Activated T-cell treated with anti-CD3 and anti-CD28 coated beads, Interleukin-2, amount 50 U/mL, for 72 hours (primary cell): ENCODE results near the gene ZNF618. TPM values are rescaled to one million over a fixed set of nuclear protein-coding genes. Genes with fewer than 3 reads are reported as not detected.
"Not testable (repeated sequence)": the region's sequence is repeated elsewhere in the genome, so short reads cannot be mapped to it uniquely, and the experiment has no call there.

ENCODE experiments used
- ATAC-seq, 2 donors: fragments of 150-1000 bp; cut with Tn5 transposase; replicated peaks in 1 of 2; 2 replicates each; pipeline ENCODE4 v1.10.0; 2021; ENCODE audit warnings: moderate library complexity in 2 of 2, mild to moderate bottlenecking in 1 of 2
- DNase-seq, 2 donors: peaks; one replicate each; pipeline ENCODE4 v3.0.0; 2021 to 2022; ENCODE audit warnings: mixed read lengths in 1 of 2
- H3K27ac Mint-ChIP-seq: one replicate; pipeline ENCODE4 v1.8.0; 2022; ENCODE audit warnings: mild to moderate bottlenecking, moderate library complexity, mixed read lengths
- H3K27me3 Mint-ChIP-seq: one replicate; pipeline ENCODE4 v1.8.0; 2022; ENCODE audit warnings: low read depth, mixed read lengths
- H3K36me3 Mint-ChIP-seq, 2 donors: one replicate each; pipeline ENCODE4 v1.8.0; 2022; ENCODE audit warnings: mixed read lengths in 2 of 2, mild to moderate bottlenecking in 1 of 2; ENCODE audit not compliant: insufficient read depth in 2 of 2
- H3K4me1 Mint-ChIP-seq: one replicate; pipeline ENCODE4 v1.8.0; 2022; ENCODE audit warnings: low read depth, mixed read lengths
- H3K4me3 Mint-ChIP-seq, 2 donors: one replicate each; pipeline ENCODE4 v1.8.0; 2022; ENCODE audit warnings: mild to moderate bottlenecking in 2 of 2, mixed read lengths in 2 of 2, moderate library complexity in 2 of 2
- H3K9me3 Mint-ChIP-seq, 2 donors: one replicate each; pipeline ENCODE4 v1.8.0; 2022; ENCODE audit warnings: mixed read lengths in 2 of 2
- total RNA-seq, 2 donors: library from RNA; stranded (reverse); gene quantifications; one replicate each; pipeline ENCODE4 v1.2.3, GENCODE V29; 2022

Gene ZNF618
- total RNA-seq, 2 donors from 2014 or later: 0.23 to 0.62 TPM

- peaks cover 9% of the 10 kb centered on the region for H3K27me3 Mint-ChIP-seq
- H3K9me3 Mint-ChIP-seq: no peaks in the 10 kb centered on the region
- DNase-seq (no peak), ATAC-seq (no peak)
- no peaks in the 10 kb centered on the region for H3K36me3 Mint-ChIP-seq
- no peak overlapping the region for H3K27ac Mint-ChIP-seq
- H3K4me1 Mint-ChIP-seq: no peaks in the 10 kb centered on the region
- no peak overlapping the region for H3K4me3 Mint-ChIP-seq
Observed at GRCh38 chr9:114081441-114082016, 205.4 kb downstream of the ZNF618 start.

- no peaks in the 10 kb centered on the region for H3K9me3 Mint-ChIP-seq
- no peaks in the 10 kb centered on the region for H3K4me1 Mint-ChIP-seq
- DNase-seq (peak; percentile 81 to 86), ATAC-seq (peak; percentile 81 to 92)
- no peak overlapping the region for H3K4me3 Mint-ChIP-seq
- H3K27ac Mint-ChIP-seq: no peak overlapping the region
- H3K27me3 Mint-ChIP-seq: peaks cover 2% of the 10 kb centered on the region
- H3K36me3 Mint-ChIP-seq: no peaks in the 10 kb centered on the region
Observed at GRCh38 chr9:114082017-114082762, 206.1 kb downstream of the ZNF618 start.

GRCh38 chr9:114082763-114083412, 206.8 kb downstream of the ZNF618 start:
- not testable (repeated sequence) for H3K27ac Mint-ChIP-seq, DNase-seq, H3K4me1 Mint-ChIP-seq, H3K27me3 Mint-ChIP-seq, H3K4me3 Mint-ChIP-seq, H3K36me3 Mint-ChIP-seq, H3K9me3 Mint-ChIP-seq, ATAC-seq

GRCh38 chr9:114083666-114084065, 207.6 kb downstream of the ZNF618 start:
- DNase-seq: no peak
- H3K27me3 Mint-ChIP-seq: no peaks in the 10 kb centered on the region

GRCh38 chr9:114084282-114085073, 208.4 kb downstream of the ZNF618 start:
- DNase-seq (no peak), ATAC-seq (no peak)
- no peak overlapping the region for H3K27ac Mint-ChIP-seq
- no peaks in the 10 kb centered on the region for H3K27me3 Mint-ChIP-seq
- no peaks in the 10 kb centered on the region for H3K9me3 Mint-ChIP-seq
- no peak overlapping the region for H3K4me3 Mint-ChIP-seq
- H3K4me1 Mint-ChIP-seq: no peaks in the 10 kb centered on the region
- H3K36me3 Mint-ChIP-seq: no peaks in the 10 kb centered on the region

More at GRCh38 chr9:114083666-114084065, 207.6 kb downstream of the ZNF618 start:
- Mint-ChIP-seq H3K4me3 (no peak overlapping the region), H3K27ac (no peak overlapping the region), H3K36me3 (no peaks in the 10 kb centered on the region), H3K9me3 (no peaks in the 10 kb centered on the region), H3K4me1 (no peaks in the 10 kb centered on the region)
- no peak for ATAC-seq

GRCh38 chr9:114085387-114085789, 209.3 kb downstream of the ZNF618 start:
- Mint-ChIP-seq H3K36me3 (no peaks in the 10 kb centered on the region), H3K4me1 (no peaks in the 10 kb centered on the region), H3K27me3 (no peaks in the 10 kb centered on the region), H3K27ac (no peak overlapping the region), H3K4me3 (no peak overlapping the region), H3K9me3 (no peaks in the 10 kb centered on the region)
- no peak for DNase-seq
- no peak for ATAC-seq

GRCh38 chr9:114086009-114086408, 209.9 kb downstream of the ZNF618 start:
- DNase-seq: no peak
- no peaks in the 10 kb centered on the region for H3K36me3 Mint-ChIP-seq
- H3K27me3 Mint-ChIP-seq: no peaks in the 10 kb centered on the region
- no peak overlapping the region for H3K4me3 Mint-ChIP-seq
- H3K4me1 Mint-ChIP-seq: no peaks in the 10 kb centered on the region
- no peak for ATAC-seq
- no peaks in the 10 kb centered on the region for H3K9me3 Mint-ChIP-seq
- H3K27ac Mint-ChIP-seq: no peak overlapping the region

GRCh38 chr9:114086607-114087006, 210.5 kb downstream of the ZNF618 start:
- Mint-ChIP-seq H3K27ac (no peak overlapping the region), H3K4me1 (no peaks in the 10 kb centered on the region)
- DNase-seq: no peak

GRCh38 chr9:114087721-114088120, 211.6 kb downstream of the ZNF618 start:
- DNase-seq (no peak), ATAC-seq (no peak)
- no peaks in the 10 kb centered on the region for H3K36me3 Mint-ChIP-seq
- no peaks in the 10 kb centered on the region for H3K9me3 Mint-ChIP-seq
- H3K27me3 Mint-ChIP-seq: no peaks in the 10 kb centered on the region
- H3K4me3 Mint-ChIP-seq: no peak overlapping the region
- H3K4me1 Mint-ChIP-seq: no peaks in the 10 kb centered on the region
- H3K27ac Mint-ChIP-seq: no peak overlapping the region

More at GRCh38 chr9:114086607-114087006, 210.5 kb downstream of the ZNF618 start:
- Mint-ChIP-seq H3K36me3 (no peaks in the 10 kb centered on the region), H3K4me3 (no peak overlapping the region), H3K9me3 (no peaks in the 10 kb centered on the region), H3K27me3 (no peaks in the 10 kb centered on the region)
- no peak for ATAC-seq

GRCh38 chr9:114088571-114089170, 212.6 kb downstream of the ZNF618 start:
- Mint-ChIP-seq H3K27me3 (no peaks in the 10 kb centered on the region), H3K36me3 (no peaks in the 10 kb centered on the region), H3K27ac (no peak overlapping the region), H3K4me3 (no peak overlapping the region), H3K4me1 (no peaks in the 10 kb centered on the region), H3K9me3 (no peaks in the 10 kb centered on the region)
- ATAC-seq (no peak), DNase-seq (no peak)

- DNase-seq: no peak
- no peaks in the 10 kb centered on the region for H3K9me3 Mint-ChIP-seq
- H3K4me3 Mint-ChIP-seq: no peak overlapping the region
- no peaks in the 10 kb centered on the region for H3K4me1 Mint-ChIP-seq
- no peaks in the 10 kb centered on the region for H3K36me3 Mint-ChIP-seq
- no peak overlapping the region for H3K27ac Mint-ChIP-seq
- H3K27me3 Mint-ChIP-seq: no peaks in the 10 kb centered on the region
- ATAC-seq: no peak
Observed at GRCh38 chr9:114089206-114089840, 213.2 kb downstream of the ZNF618 start.

- Mint-ChIP-seq H3K4me3 (no peak overlapping the region), H3K36me3 (no peaks in the 10 kb centered on the region), H3K4me1 (no peaks in the 10 kb centered on the region), H3K9me3 (no peaks in the 10 kb centered on the region), H3K27ac (no peak overlapping the region), H3K27me3 (no peaks in the 10 kb centered on the region)
- no peak for DNase-seq
- ATAC-seq: no peak
Observed at GRCh38 chr9:114090798-114091197, 214.7 kb downstream of the ZNF618 start.
